Left cardiac atrium (tissue), 4 donors: Measurements from ENCODE around the gene DNM1L. TPM values are rescaled to one million over a fixed set of nuclear protein-coding genes. Genes with fewer than 3 reads are reported as not detected.

ENCODE experiments used
- ATAC-seq, 2 donors: fragments of 200-7000 bp; cut with Tn5 transposase; one replicate each; pipeline ENCODE4 v1.9.1; 2020; ENCODE audit warnings: mild to moderate bottlenecking in 2 of 2, moderate library complexity in 2 of 2
- DNase-seq: peaks from one replicate; pipeline ENCODE4 v3.0.0-alpha.2; 2020
- intact Hi-C, 2 donors: fragments of 100-400 bp; cut with DNase I; formaldehyde crosslinking; loops; one replicate each; pipeline versions ENCODE4 v1.14.1 to v1.15.1; 2022 to 2023
- total RNA-seq, 2 donors: library from RNA; stranded (reverse); fragmentation: NEBNext Ultra II Directional; extraction: Animal tissue kit (Norgen Biotek cat#: 25700); gene quantifications; one replicate each; pipeline ENCODE4 v1.2.1, GENCODE V29; 2021
- donor health status: DM: no; HTN: yes; CAD: no.
- donor health status: DM: no; HTN: yes; CAD: no; lungs with severe emphysema.
- donor health status: DM: yes; HTN: yes; CAD: no.
- donor health status: Dilated cardiomyopathy.

DNM1L gene
- total RNA-seq, 2 donors from 2014 or later: 55.6 to 69.1 TPM

DNA sequence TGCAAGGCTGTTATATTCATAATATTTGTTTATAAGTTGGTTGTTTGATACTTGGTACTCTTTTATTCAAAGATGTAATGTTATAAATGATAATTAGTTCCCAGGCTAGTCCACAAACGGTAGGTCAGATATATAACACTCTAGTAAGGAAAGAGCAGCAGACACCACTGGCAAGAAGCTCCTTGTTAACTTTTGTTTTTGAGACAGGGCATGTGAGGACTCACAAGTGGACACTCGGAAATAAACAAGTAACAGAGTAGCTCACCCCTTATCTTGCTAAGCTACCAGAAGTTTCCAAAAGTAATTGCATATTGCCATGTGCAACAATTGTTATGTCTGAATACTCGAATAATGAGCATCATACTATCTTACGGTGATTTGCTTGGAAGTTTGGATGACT is 115.2 kb downstream of the DNM1L start:
- no peak for DNase-seq
- peak in 1 of 2 donors; percentile 15 for ATAC-seq
- intact Hi-C loops: loop anchor here in 1 of 2 donors (10.0 kb wide), 1 partner anchor 121 kb away; no protein-coding TSS in a partner anchor

Other genes with a start within 250 kb of the DNM1L start
- 10 to 100 TPM; 10.2 to 10.3 TPM for gene YARS2, start 76.6 kb downstream of the DNM1L start, total RNA-seq
- gene PKP2, start 217.5 kb downstream of the DNM1L start, total RNA-seq: 100 to 1,000 TPM; 124 to 148 TPM